HL-60/S4 treated with phorbol 12-myristate 13-acetate at 8.2 ng/mL for 4 days and 3 days (cell line): ENCODE measurements around the gene ZNF281.
"Not testable (repeated sequence)": the region's sequence is repeated elsewhere in the genome, so short reads cannot be mapped to it uniquely, and the experiment has no call there.

Experiments used
- in situ Hi-C: fragments of 300-500 bp; cut with MboI; formaldehyde crosslinking; loops from 2 replicates; pipeline ENCODE4 v1.15.0; 2022; ENCODE audit warnings: low sequenced_read_pairs

Gene ZNF281

GRCh38 chr1:200409761-200410565 is at the start of gene ZNF281:
Gene ZNF281 (minus strand): TSS chr1:200410036. CDS start chr1:200409705, 331 bp downstream.
- in situ Hi-C loops = no loop called here

- in situ Hi-C loops = no loop called here
Measured at GRCh38 chr1:200458780-200459179, 48.9 kb upstream of the ZNF281 start.

GRCh38 chr1:200457810-200458209 is 48.0 kb upstream of the ZNF281 start:
- in situ Hi-C loops = no loop called here

- in situ Hi-C loops = no loop called here
Measured at GRCh38 chr1:200454425-200454824, 44.6 kb upstream of the ZNF281 start.

- in situ Hi-C loops = no loop called here
Measured at GRCh38 chr1:200453553-200453905, 43.7 kb upstream of the ZNF281 start.

- in situ Hi-C loops = no loop called here
Measured at GRCh38 chr1:200452850-200453552, 43.2 kb upstream of the ZNF281 start.

- in situ Hi-C loops = no loop called here
Measured at GRCh38 chr1:200448034-200448762, 38.4 kb upstream of the ZNF281 start.

- in situ Hi-C loops = no loop called here
Measured at GRCh38 chr1:200445213-200445612, 35.4 kb upstream of the ZNF281 start.

- in situ Hi-C loops = no loop called here
Measured at GRCh38 chr1:200444478-200444877, 34.6 kb upstream of the ZNF281 start.

GRCh38 chr1:200443860-200444259 is 34.0 kb upstream of the ZNF281 start:
- in situ Hi-C loops = no loop called here

GRCh38 chr1:200442537-200443156 is 32.8 kb upstream of the ZNF281 start:
- in situ Hi-C loops = no loop called here

GRCh38 chr1:200442023-200442422 is 32.2 kb upstream of the ZNF281 start:
- in situ Hi-C loops = no loop called here

GRCh38 chr1:200438911-200439310 is 29.1 kb upstream of the ZNF281 start:
- in situ Hi-C loops = no loop called here

- in situ Hi-C loops = not testable (repeated sequence)
Measured at GRCh38 chr1:200438413-200438812, 28.6 kb upstream of the ZNF281 start.

GRCh38 chr1:200437556-200438203 is 27.8 kb upstream of the ZNF281 start:
- in situ Hi-C loops = no loop called here

GRCh38 chr1:200437088-200437487 is 27.3 kb upstream of the ZNF281 start:
- in situ Hi-C loops = no loop called here

- in situ Hi-C loops = no loop called here
Measured at GRCh38 chr1:200436436-200436835, 26.6 kb upstream of the ZNF281 start.

GRCh38 chr1:200435200-200435780 is 25.5 kb upstream of the ZNF281 start:
- in situ Hi-C loops = no loop called here

- in situ Hi-C loops = no loop called here
Measured at GRCh38 chr1:200433586-200433985, 23.8 kb upstream of the ZNF281 start.

GRCh38 chr1:200432586-200432985 is 22.8 kb upstream of the ZNF281 start:
- in situ Hi-C loops = no loop called here
